H4 (cell line): ENCODE results near the gene FAR2. TPM values are rescaled to one million over a fixed set of nuclear protein-coding genes. Genes with fewer than 3 reads are reported as not detected.
A peak's percentile ranks its signal among the peaks of the same experiment; 100 is the strongest.
"Not testable (repeated sequence)": the region's sequence is repeated elsewhere in the genome, so short reads cannot be mapped to it uniquely, and the experiment has no call there.

Source experiments
- DNase-seq: peaks from one replicate; pipeline ENCODE4 v3.0.0-alpha.2; 2015; ENCODE audit warnings: low spot score
- total RNA-seq: library from RNA; depleted of rRNA; stranded (reverse); fragments of >200 nt; shearing (Covaris generic); gene quantifications from 2 replicates; pipeline ENCODE4 v1.2.3, GENCODE V29; 2014

FAR2 gene
- total RNA-seq, 1 experiment from 2014 or later, result 3.2 TPM

DNA sequence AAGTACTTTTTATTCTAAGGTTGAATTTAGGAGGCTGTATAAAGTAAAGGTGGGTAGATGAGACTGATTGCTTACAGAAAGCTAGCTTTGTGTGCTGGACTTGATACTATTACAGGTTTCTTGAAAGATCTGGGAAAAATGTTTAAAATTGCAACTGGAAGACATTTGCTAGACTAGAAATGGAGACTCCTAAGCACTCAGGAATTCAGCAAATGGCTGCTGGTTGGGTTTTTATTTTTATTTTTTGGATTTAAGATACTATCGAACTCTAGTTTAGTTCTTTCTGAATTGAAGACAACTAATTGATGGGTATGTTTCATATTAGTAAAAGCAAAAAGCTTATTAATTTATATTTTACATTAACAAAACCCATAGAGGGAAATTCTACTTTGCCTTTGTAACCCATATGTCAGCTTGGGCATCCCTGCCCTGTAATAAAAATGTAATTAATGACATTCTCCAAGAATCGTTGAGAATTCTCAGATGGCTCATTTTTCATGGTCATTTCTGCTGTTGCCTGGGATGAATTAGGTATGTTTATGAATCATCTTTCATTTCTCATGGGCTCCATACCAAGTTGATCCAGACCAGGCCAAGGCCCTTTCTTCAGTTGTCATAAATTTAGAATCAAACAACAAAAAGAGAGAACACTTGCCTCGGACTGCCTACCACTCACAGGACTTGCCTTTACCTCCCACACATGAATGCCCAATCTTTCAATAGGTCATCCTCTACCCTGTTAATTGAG lies 129.8 kb downstream of the FAR2 start:
- DNase-seq, result no peak

DNA sequence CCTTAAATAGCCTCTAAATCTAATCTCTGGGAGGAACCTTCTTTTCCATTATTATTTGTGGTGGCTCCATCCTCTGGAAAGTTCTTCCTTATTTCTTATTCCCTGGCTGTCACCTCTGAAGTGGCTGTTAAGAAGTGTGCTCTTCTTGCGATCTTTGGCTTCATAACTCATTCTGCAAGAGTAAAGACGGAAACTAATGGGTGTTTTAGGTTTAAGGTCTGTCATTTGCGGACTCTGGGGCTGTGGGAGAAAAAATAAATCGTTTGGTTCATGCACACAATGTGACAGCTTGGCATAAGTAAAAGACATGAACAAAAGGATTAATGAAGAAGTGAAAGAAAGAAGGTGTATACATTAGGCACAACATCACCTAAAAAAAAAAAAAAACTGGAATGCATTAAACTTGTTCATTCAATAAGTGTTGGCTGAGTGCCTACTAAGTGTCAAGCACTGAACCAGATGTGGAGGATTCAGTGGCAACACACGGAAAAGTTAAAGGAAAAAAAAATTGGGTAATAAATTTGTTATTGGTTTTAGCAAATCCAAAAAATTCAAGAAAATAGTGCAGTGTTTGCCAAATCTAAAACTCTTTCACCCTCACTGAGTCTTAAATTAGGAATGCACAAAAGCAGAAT lies 132.4 kb downstream of the FAR2 start:
- no peak for DNase-seq

DNA sequence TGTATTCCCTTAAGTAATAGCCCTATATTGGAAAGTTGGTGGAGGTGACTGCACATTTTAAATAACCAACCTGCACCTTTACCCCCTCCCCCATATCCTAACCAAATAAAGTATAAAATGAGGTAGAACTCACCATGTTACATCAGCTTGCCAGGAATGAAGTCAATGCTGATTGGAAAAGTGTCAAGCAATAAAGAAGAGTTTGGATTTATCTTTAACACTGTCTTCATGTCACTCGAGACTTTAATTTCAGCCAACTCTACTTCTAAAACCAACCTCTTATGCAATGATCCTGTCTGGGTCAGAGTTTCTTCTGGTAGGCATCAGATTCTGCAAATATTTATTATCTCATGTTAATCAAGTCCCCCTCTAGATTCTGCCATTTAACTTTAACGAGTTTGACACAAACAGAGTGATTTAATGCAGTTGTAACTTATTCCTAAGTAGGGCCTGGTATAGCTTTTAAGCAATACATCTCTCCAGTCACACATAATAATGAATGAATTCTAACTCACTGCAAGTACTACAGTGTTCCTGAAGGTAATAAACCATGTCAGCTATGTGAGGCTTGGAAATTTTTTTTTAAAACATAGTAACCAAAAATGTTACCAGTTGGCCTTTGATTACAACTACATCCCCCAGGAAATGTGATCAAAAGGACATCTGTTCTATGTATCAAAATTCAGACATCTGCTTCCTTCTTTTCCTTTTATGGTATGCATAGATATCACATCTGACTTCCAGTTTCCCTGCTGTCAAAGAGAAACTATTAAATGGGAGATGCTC lies 133.1 kb downstream of the FAR2 start:
- no peak for DNase-seq

DNA sequence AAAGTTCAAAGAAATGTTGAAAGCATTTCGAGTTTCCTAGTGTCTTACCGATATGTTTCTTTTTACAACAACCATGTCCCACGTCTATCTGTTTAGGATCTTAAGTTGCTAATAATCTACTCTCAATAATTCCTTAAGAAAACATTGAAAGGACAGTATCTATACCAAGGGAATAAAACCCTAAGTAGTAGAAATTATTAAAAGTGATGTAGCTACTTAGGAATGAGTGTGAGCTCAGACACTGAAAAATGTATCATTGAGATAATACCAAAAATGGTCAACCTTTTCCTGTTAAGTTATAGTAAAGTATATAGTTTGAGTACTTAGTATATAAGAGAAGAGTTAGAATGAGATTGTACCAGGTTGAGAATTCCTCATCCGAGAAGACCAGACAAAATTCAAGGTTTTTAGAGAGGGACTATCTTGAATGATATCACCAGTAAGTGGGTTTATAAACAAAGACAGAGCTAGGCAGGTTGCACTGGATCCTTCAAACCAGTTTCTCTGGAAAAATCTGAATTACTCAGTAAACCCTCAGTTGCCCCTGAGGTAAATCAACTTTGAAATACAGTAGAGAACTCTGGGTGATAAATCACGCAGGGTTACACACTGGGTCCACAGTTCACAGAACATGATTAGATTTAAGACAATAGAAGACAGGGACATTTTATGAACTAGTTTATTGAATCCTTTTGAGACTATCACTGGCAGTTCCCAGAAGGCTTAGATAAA lies 135.1 kb downstream of the FAR2 start:
- DNase-seq, result no peak

DNA sequence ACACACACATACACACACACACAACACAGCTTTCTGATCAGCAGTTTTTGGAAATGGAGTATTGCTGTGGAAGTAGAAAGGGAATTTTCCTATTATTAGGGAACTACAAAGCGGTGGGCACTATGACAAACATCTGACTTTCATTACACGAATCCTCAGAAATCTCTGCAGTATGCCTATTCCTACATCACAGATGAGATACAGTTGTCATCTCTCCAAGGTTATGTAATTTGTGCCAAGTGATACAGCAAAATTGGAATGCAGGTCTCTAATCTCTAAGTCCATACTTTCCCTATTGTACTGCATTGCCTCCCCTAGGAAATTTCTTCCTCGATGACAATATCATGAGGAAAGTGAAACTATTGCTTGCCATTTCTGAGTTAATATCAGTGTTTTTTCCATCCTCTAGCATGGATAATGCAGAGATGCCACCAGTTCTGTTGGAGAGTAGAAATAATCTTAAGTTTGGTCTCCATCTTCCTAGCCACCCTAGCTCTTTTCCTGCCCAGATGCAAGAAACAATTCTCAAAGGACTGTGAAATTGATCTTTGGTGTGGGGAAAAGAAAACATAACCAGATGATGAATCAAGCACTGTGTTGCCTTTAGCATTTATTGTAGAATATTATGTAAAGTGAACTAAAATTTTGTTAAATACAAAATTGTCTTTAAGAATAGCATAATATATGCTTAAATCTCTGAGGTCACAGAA lies 137.2 kb downstream of the FAR2 start:
- DNase-seq, result no peak

DNA sequence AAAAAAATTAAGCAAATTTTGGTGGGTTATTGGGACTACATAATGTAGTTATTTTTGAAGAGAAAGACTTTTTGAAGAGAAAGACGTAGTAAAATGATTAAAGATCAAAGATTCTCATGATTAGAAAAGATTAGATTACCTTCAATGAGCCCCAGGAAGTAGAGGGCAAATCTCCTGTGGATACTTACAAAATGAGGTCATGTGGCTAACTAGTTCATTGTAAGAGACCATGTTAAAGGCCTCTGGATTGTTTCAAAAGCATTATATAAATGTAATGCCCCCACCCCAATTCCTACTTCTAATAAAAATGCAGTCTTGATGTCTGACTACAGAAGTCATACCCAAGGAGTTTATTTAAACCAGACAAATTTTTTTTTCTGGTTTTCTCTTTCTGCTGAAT lies 138.5 kb downstream of the FAR2 start:
- DNase-seq, result no peak

DNA sequence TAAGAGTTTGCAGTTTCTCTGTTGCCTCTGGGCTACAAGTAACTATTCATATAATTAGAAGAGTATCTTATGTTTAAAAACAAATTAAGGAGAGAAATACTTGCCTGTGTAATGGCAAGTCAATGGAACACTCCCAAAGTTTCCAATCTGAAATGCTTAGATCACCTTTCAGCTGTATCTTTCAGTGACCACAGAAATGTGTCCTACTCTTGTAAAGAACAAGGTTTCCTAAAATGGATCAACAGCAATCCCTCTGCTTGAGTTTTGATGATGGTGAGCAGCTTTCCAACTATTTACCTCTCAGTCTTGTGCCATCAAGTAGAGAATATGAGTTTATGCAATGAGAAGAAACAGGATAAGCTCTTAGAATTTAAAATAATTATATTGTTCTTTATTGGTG lies 139.0 kb downstream of the FAR2 start:
- DNase-seq, result no peak

DNA sequence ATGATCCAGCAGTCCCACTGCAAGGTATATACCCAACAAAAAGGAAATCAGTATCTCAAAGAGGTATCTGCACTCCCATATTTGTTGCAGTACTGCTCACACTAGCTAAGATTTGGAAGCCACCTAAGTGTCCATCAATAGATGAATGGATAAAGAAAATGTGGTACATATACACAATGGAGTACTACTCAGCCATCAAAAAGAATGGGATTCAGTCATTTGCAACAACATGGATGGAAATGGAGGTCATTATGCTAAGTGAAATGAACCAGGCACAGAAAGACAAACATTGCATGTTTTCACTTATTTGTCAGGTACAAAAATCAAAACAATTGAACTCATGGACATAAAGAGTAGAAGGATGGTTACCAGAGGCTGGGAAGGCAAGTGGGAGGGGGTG lies 141.4 kb downstream of the FAR2 start:
- not testable (repeated sequence) for DNase-seq

DNA sequence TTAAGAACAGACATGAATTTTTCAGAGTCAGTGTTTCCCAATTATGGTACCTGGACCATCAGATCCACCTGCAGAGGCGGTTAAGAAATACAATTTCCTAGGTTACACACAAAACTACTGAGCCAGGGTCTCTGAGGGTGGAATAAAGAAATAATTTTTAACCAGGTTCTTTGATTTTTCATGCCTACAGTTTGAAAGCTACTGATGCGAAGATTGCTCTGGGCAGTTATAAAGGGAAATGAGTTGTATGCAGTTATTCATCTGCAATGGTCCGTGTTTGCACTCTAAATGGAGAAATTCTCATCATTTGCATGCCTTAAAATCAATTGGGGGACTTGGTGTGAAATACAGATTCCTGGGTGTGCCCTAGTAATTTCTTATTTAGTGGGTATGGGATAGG lies 142.1 kb downstream of the FAR2 start:
- no peak for DNase-seq

DNA sequence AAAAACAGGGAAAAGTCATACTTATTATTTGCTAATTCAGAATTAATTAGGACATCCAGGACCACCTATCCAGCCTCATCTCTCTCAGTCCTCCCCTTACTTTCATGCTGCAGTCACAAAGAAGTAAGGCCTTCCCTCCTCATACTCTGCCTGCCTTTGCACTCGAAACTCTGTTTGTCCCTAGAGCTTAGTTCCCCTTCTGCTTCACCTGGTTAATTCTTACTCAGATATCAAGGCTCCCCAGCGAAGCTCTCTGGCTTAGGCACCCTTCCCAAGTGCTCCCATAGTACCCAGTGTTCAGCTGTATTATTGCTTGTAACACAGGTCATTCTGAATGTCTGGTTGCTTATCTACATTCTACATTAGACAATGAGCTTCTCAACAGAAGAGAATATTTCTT lies 150.6 kb downstream of the FAR2 start:
- no peak for DNase-seq

DNA sequence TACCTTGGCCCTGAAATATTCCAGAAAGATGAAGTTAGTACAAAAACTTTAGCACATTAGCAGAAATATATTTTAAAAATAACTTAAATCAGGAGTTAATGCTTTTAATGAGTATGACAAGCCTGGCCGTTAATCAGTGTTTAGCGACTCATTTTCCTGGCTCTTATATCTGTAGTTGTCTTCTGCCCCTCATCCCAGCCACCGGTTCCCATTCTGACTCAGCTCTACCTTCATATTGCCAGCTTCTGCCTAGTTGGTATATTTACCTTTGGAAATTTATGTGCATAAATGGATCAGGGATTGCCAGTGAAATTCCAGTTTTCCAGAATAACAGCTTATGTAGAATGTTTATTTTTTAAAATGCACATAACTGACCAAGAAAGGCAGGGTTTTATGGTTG lies 152.0 kb downstream of the FAR2 start:
- no peak for DNase-seq

DNA sequence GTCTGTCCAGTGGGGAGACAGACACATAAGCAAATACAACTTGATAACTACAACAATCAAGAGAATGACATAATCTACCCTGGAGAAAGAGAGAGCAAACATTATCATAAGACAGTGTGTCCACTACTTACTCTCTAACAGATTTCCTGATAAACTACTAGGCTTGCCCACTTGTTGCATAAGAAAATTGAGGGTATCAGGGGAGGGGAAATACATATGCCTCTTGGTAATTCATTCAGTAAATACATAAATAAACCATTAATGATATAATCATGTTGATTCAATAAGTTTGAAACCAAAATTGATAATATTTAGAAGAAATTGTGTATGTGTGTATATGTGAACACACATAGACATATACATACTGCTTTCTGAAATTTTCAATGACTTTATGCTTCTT lies 155.3 kb downstream of the FAR2 start:
- no peak for DNase-seq

DNA sequence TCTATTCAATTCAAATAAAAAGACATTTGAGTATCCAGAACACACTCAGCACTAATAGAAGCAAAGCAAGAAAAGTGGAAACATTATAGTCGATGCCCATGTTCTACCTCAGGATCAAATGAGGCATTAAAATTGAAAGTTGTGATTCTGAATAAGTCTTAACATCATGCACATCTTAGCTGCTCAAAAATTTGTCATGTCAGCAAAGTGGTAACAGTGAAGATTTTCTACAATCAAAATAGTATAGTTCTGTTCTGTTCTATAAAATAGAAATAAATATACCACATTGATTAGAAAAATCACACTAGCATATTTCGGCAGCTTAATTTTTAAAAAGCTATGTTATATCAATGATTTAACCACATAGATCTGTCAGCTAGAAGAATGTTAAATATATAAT lies 157.2 kb downstream of the FAR2 start:
- no peak for DNase-seq

DNA sequence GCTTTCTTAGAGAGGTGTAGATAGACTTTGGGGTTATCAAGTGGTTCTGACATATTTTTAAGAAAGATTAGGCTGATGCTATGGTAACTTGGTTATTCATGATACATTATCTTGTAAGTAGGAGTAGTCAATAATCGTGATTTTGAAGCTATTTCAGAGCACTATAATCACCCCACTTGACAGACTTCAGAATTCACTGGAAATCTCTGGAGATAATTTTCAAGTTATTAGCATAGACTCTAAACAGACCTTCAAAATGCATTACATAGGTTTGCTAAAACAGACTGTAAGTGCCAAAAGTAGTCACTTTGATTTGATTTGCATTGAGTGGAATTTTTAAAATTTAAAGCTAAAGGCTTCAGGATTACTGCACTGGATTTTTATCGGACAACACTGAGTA lies 157.6 kb downstream of the FAR2 start:
- no peak for DNase-seq

DNA sequence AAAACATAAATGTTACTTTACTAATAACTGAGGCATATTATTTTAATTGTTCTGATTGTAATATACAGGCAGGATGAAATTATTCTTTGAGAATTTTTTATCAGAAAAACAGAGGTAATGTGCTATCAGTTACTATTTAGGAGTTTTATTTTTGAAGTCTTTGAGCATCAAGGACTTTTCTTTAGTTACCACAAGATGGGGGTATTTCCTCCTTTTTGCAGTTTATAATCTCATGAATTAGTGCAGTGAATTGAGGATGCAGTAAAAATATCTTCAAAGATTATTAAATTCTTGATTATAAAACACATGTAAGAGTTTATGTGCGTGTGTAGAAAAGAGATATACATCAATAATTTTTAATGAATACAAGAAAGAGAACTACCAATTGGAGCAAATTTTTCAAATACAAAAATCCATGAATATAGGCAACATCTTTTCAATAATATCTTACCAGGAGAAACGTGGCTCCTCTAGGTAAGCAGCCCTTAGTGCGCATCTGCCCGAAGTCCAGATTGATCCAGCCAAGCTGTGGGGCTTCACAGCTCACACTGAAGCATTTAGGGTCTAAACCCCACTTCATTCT lies 160.3 kb downstream of the FAR2 start:
- no peak for DNase-seq

DNA sequence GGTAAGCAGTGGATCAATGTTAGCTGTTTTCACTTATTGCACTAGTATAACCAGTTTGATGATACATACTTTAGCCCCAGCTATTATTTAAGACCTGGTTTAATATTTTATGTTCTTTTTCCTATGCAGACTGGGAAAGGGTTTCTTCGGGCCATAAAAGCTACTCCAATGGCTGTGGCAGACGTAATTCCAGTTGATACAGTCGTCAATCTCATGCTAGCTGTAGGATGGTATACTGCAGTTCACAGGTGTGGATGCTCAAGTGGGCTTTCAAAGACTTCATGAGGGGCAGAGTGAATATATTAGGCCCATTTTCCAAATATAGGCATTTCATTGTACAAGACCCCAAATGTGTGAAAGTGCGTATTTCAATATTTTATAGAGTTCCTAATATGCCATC lies 161.8 kb downstream of the FAR2 start:
- DNase-seq, result no peak

DNA sequence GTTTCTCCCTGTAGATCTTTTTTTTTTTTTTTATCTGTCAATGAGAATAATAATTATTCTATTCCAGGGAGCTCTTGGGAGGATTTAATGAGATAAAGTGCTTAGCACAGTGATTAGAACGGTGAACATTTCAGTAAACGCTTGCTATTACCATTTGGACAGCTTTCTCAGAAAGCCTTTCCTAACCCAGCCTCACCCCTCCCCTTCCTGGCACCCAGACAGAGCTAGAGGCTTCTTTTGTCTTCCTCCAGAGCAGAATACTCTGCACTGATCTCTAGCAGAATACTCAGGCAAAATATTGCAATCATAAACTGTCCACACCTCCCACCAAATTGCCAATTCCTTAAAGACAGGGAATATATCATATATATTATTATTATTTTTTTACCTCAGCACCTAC lies 165.3 kb downstream of the FAR2 start:
- DNase-seq, result no peak

DNA sequence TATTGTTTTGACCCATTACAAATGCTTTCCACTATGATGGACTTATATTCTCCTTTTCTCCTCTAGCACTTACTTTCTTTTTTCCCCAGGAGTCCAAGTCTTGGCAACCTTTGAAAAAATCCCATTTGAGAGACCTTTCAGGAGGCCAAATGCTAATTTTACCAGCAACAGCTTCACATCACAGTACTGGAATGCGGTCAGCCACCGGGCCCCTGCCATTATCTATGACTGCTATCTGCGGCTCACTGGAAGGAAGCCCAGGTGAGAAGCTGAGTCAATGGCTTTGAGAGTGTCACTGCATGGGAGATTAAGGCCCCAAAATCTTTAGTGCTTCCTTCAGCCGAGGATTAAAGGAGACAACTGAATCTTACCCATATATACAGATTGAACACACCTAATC lies 167.7 kb downstream of the FAR2 start:
- DNase-seq, result peak; percentile 13

DNA sequence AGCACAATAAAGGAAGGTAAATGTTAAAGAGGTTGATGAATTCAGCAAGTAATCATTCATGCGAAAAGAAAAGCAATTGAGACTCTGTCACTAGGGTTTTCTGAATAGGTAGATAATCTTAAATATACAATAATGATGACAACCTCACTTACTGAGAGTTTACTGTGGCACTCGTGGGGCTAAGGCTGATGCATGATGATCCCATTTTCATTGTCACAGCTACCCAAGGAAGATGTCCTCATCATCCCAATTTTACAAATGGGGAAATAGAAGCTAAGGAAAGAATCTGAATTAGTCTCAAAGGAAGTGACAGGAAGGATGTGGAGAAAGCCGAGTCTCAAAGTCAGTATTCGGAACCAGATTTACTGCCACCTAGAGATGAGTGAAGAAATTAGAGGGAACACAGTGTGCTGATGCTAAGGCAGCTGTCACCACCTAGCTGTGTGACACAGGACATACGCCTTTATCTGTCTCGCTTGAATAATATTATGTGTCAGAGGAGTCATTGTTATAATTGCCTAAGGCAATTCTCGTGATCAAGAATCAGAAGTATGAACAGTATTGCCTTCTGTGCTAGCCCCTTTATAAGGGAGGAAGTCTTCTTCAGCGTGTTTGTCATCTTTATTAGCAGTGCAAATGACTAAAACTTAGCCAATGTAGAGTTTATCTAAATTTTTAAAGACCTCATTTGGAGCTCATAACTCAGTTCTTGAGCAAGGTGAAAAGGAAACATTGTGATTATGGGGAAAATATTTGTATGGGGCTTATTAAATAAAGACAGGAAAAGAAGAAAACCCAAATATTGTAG lies 168.7 kb downstream of the FAR2 start:
- peak; percentile 81 for DNase-seq
